Endothelial cell of umbilical vein (primary cell): ENCODE data around the gene KDM6B.

ENCODE experiments used
- EZH2 ChIP-seq: IDR thresholded peaks from 2 replicates; pipeline ENCODE4 v1.6.1; 2012; ENCODE audit warnings: borderline replicate concordance, low read depth, mild to moderate bottlenecking, moderate library complexity, low read length, inconsistent platforms; ENCODE audit not compliant: severe bottlenecking
- GATA2 ChIP-seq: IDR thresholded peaks from 2 replicates; pipeline ENCODE4 v1.7.0; 2011; ENCODE audit warnings: low read depth, mild to moderate bottlenecking, moderate library complexity, mixed read lengths, low read length; ENCODE audit not compliant: insufficient read length, insufficient read depth
- POLR2A ChIP-seq: IDR thresholded peaks from 2 replicates; pipeline ENCODE4 v1.6.1; 2012; ENCODE audit warnings: low read depth, mild to moderate bottlenecking, control low read depth, low read length
- POLR2AphosphoS5 ChIP-seq: IDR thresholded peaks from 2 replicates; pipeline ENCODE4 v1.6.1; 2012; ENCODE audit warnings: low read depth, mild to moderate bottlenecking, control low read depth, low read length, moderate library complexity; ENCODE audit not compliant: insufficient read depth
- TF ChIP-seq, protein P1 (sequence below), 2 donors: IDR thresholded peaks; 1 replicate in 1 of 2; 2 replicates in 1 of 2; pipeline ENCODE4 v1.5.1; 2011; ENCODE audit warnings: low read length in 2 of 2, mild to moderate bottlenecking in 2 of 2, moderate library complexity in 2 of 2, control low read depth in 1 of 2, inconsistent platforms in 1 of 2, low read depth in 1 of 2; ENCODE audit not compliant: insufficient read depth in 1 of 2; ENCODE audit errors: extremely low read depth in 1 of 2

DNA sequence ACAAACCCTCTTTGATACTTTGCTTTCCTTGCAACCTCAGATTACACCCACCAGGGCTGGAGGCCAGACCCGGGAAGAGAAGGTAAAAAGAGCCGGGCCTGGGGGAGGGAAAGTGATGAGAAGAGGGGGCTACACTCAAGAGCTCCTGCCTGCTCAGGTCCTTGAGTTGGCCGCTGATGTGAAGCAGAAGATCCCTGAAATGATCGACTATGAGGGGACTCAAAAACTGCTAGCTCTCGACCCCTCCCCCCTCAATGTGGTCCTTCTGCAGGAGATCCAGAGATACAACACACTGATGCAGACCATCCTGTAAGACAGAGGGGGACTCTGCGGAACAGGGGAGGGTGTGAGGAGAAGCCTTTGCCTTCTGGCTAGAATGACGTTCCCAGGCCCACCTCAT lies 2.8 kb upstream of the KDM6B start:
- TF ChIP-seq, protein P1, sequence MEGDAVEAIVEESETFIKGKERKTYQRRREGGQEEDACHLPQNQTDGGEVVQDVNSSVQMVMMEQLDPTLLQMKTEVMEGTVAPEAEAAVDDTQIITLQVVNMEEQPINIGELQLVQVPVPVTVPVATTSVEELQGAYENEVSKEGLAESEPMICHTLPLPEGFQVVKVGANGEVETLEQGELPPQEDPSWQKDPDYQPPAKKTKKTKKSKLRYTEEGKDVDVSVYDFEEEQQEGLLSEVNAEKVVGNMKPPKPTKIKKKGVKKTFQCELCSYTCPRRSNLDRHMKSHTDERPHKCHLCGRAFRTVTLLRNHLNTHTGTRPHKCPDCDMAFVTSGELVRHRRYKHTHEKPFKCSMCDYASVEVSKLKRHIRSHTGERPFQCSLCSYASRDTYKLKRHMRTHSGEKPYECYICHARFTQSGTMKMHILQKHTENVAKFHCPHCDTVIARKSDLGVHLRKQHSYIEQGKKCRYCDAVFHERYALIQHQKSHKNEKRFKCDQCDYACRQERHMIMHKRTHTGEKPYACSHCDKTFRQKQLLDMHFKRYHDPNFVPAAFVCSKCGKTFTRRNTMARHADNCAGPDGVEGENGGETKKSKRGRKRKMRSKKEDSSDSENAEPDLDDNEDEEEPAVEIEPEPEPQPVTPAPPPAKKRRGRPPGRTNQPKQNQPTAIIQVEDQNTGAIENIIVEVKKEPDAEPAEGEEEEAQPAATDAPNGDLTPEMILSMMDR (IDR thresholded peaks at IDR 0.05; ENCODE audit: extremely low read depth in 1 of 2, insufficient read depth in 1 of 2, low read depth in 1 of 2, low read length in 2 of 2), result no peak
- no peak for TF ChIP-seq GATA2
- TF ChIP-seq POLR2A, result no peak
- TF ChIP-seq EZH2, result no peak
- no peak for TF ChIP-seq POLR2AphosphoS5
